NOMO-1 treated with dmso at 0.1 percent for 144 hours (cell line): ENCODE data around the gene MLEC.
"Not testable (repeated sequence)": the region's sequence is repeated elsewhere in the genome, so short reads cannot be mapped to it uniquely, and the experiment has no call there.

ENCODE experiments used
- DNase-seq: peaks from one replicate; lab custom pipeline; 2025; ENCODE audit not compliant: unreplicated experiment; lab: John Stamatoyannopoulos, UW

The MLEC gene

GRCh38 chr12:120662879-120663278 lies 24.1 kb upstream of the MLEC start:
- peak; percentile 58 for DNase-seq

GRCh38 chr12:120663741-120664140 lies 23.2 kb upstream of the MLEC start:
- no peak for DNase-seq

- DNase-seq, result no peak
These were observed 20.2 kb upstream of the MLEC start for GRCh38 chr12:120666571-120667390.

- DNase-seq, result no peak
These were observed 18.7 kb upstream of the MLEC start for GRCh38 chr12:120668091-120668867.

- DNase-seq, result no peak
These were observed 17.8 kb upstream of the MLEC start for GRCh38 chr12:120668868-120669840.

- DNase-seq, result not testable (repeated sequence)
These were observed 16.7 kb upstream of the MLEC start for GRCh38 chr12:120670237-120670636.

GRCh38 chr12:120670667-120671066 lies 16.3 kb upstream of the MLEC start:
- no peak for DNase-seq

- no peak for DNase-seq
These were observed 12.8 kb upstream of the MLEC start for GRCh38 chr12:120674097-120674636.

GRCh38 chr12:120677765-120678473 lies 9.0 kb upstream of the MLEC start:
- peak; percentile 32 for DNase-seq

- no peak for DNase-seq
These were observed 8.4 kb upstream of the MLEC start for GRCh38 chr12:120678572-120678971.

- DNase-seq, result no peak
These were observed 6.7 kb upstream of the MLEC start for GRCh38 chr12:120680165-120680738.

GRCh38 chr12:120684523-120684932 lies 2.4 kb upstream of the MLEC start:
- DNase-seq, result peak; percentile 73

- DNase-seq, result no peak
These were observed 1.4 kb upstream of the MLEC start for GRCh38 chr12:120685522-120685921.

GRCh38 chr12:120686151-120686689 lies 729 bp upstream of the MLEC start:
- DNase-seq, result peak; percentile 94

- DNase-seq, result no peak
These were observed 785 bp downstream of the MLEC start for GRCh38 chr12:120687578-120688289.

GRCh38 chr12:120688527-120689071 lies 1.6 kb downstream of the MLEC start:
- DNase-seq, result peak; percentile 33

- no peak for DNase-seq
These were observed 2.6 kb downstream of the MLEC start for GRCh38 chr12:120689397-120690082.

GRCh38 chr12:120690083-120690450 lies 3.1 kb downstream of the MLEC start:
- DNase-seq, result no peak
